ENCODE data around the gene PRDX1. TPM values are rescaled to one million over a fixed set of nuclear protein-coding genes. Genes with fewer than 3 reads are reported as not detected.

PRDX1 gene
- total and polyA plus RNA-seq, 2 of the 4 experiments (the other 2 are of a cell fraction): 612 to 883 TPM

DNA sequence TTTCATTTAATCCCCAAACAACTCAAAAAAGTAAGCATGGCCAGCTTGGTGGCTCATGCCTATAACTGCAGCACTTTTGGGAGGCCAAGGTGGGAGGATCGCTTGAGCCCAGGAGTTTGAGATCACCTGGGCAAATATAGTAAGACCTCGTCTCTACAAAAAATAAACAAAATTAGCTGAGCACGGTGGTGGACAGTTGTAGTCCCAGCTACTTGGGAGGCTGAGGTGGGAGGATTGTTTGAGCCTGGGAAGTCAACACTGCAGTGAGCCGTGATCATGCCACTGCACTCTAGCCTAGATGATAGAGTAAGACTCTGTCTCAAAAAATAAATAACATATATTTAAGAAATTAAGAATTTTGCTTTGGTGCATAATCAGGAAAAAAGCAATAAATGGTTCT is 22.8 kb upstream of the PRDX1 start:
- Histone ChIP-seq H3K18ac (ENCODE audit: low read depth, low read length) (no peak overlapping the region), H2AK9ac (replicated peaks; ENCODE audit: low read depth, low read length, poor library complexity) (no peak overlapping the region), H3K36me3 (ENCODE audit: control insufficient read depth, insufficient read depth, low read length) (no peaks in the 10 kb centered on the region), H4K8ac (ENCODE audit: low read depth in 2 of 2, low read length in 2 of 2) (no peak overlapping the region), H2BK15ac (ENCODE audit: low read depth, low read length) (no peak overlapping the region), H4K20me1 (ENCODE audit: insufficient read depth, low read length) (no peaks in the 10 kb centered on the region), H3K4me1 (ENCODE audit: control insufficient read depth, insufficient read depth, low read length) (no peaks in the 10 kb centered on the region), H3K9me1 (ENCODE audit: insufficient read depth, low read length) (no peaks in the 10 kb centered on the region), H2AK5ac (ENCODE audit: low read depth, low read length) (no peak overlapping the region), H4K5ac (ENCODE audit: low read depth, low read length) (no peak overlapping the region), H3K4me3 (ENCODE audit: insufficient read depth, low read depth, low read length) (no peak overlapping the region), H3K23ac (ENCODE audit: low read depth, low read length) (no peak overlapping the region), H3K56ac (ENCODE audit: extremely low read depth, insufficient read depth, low read length) (no peak overlapping the region), H3K4me2 (ENCODE audit: low read depth, low read length) (no peak overlapping the region), H3K9me3 (ENCODE audit: control insufficient read depth, insufficient read depth, low read length) (no peaks in the 10 kb centered on the region), H2BK5ac (ENCODE audit: low read depth, low read length, poor library complexity, severe bottlenecking) (no peak overlapping the region), H3K9ac (ENCODE audit: low read depth, low read length) (no peak overlapping the region), H4K91ac (ENCODE audit: insufficient read depth, low read depth, low read length) (no peak overlapping the region), H2AFZ (replicated peaks; ENCODE audit: low read length, poor library complexity) (no peak overlapping the region), H2BK20ac (ENCODE audit: low read depth, low read length) (no peak overlapping the region), H3K79me1 (ENCODE audit: low read depth in 1 of 2, low read length in 2 of 2) (no peaks in the 10 kb centered on the region), H2BK120ac (ENCODE audit: low read depth, low read length) (no peak overlapping the region), H3K4ac (ENCODE audit: low read depth, low read length) (no peak overlapping the region), H3K14ac (replicated peaks; ENCODE audit: low read depth, low read length) (no peak overlapping the region), H3K27ac (ENCODE audit: insufficient read depth, low read length) (no peak overlapping the region), H3K27me3 (ENCODE audit: control insufficient read depth, insufficient read depth, low read length) (peaks cover 2% of the 10 kb centered on the region; the same call in 1 of the 2 replicates)
- intact Hi-C loops (cut with micrococcal nuclease) (no loop called here), in situ Hi-C loops (cut with MboI; ENCODE audit: low sequenced_read_pairs) (no loop called here), dilution Hi-C loops (cut with HindIII; ENCODE audit: low sequenced_read_pairs, unreplicated experiment) (no loop called here)
- ChIA-PET POLR2A (ENCODE audit: unreplicated experiment) (interaction anchor here (1.0 kb wide), 1 partner anchor 23 kb away, joined by 5 read pairs; the partner anchor contains the start of gene PRDX1), CTCF (no interaction called here)
- ATAC-seq (ENCODE audit: low read depth): no peak
- DNase-seq: no peak
- no TSS peak for BruUV-seq (replicated peaks)
- no CpG with 5 or more reads among the region's 4 CpGs for WGBS, 2 experiments (ENCODE audit: extremely low coverage in 2 of 2, insufficient read length in 1 of 2)
- TF ChIP-seq MAZ (IDR thresholded peaks at IDR 0.05; ENCODE audit: borderline replicate concordance, low read depth, low read length) (no peak), MAFK (IDR thresholded peaks at IDR 0.05; ENCODE audit: low read depth, low read length) (no peak), NFE2L2 (IDR thresholded peaks at IDR 0.05; ENCODE audit: low read depth, low read length) (no peak), RCOR1 (IDR thresholded peaks at IDR 0.05; ENCODE audit: insufficient replicate concordance, low read length) (no peak), USF2 (IDR thresholded peaks at IDR 0.05; ENCODE audit: low read depth, low read length) (no peak), RAD21 (IDR thresholded peaks at IDR 0.05; ENCODE audit: low read length) (no peak), RFX5 (IDR thresholded peaks at IDR 0.05; ENCODE audit: low read depth, low read length) (no peak), BHLHE40 (IDR thresholded peaks at IDR 0.05; ENCODE audit: low read depth, low read length) (no peak), SMC3 (IDR thresholded peaks at IDR 0.05; ENCODE audit: low read depth, low read length) (no peak), MXI1 (IDR thresholded peaks at IDR 0.05; ENCODE audit: borderline replicate concordance, low read depth, low read length) (no peak), POLR2A (IDR thresholded peaks at IDR 0.05; ENCODE audit: low read depth, low read length) (no peak), CHD1 (IDR thresholded peaks at IDR 0.05; ENCODE audit: low read depth, low read length) (no peak), CEBPB (IDR thresholded peaks at IDR 0.05; ENCODE audit: low read depth, low read length) (no peak), CTCF (conservative IDR thresholded peaks at IDR 0.05; ENCODE audit: low read depth, low read length) (no peak), FOS (IDR thresholded peaks at IDR 0.05; ENCODE audit: low read depth, low read length) (no peak)
- TF ChIP-seq, protein P1, sequence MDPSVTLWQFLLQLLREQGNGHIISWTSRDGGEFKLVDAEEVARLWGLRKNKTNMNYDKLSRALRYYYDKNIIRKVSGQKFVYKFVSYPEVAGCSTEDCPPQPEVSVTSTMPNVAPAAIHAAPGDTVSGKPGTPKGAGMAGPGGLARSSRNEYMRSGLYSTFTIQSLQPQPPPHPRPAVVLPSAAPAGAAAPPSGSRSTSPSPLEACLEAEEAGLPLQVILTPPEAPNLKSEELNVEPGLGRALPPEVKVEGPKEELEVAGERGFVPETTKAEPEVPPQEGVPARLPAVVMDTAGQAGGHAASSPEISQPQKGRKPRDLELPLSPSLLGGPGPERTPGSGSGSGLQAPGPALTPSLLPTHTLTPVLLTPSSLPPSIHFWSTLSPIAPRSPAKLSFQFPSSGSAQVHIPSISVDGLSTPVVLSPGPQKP (IDR thresholded peaks at IDR 0.05; ENCODE audit: borderline replicate concordance, low read depth, low read length): no peak

All from IMR-90 (cell line).